Epidermal melanocyte (primary cell): ENCODE measurements around the gene CD101.

Experiments
- DNase-seq: peaks from one replicate; pipeline ENCODE4 v3.0.0; 2011; ENCODE audit warnings: low spot score; ENCODE audit not compliant: insufficient read length

The CD101 gene

DNA sequence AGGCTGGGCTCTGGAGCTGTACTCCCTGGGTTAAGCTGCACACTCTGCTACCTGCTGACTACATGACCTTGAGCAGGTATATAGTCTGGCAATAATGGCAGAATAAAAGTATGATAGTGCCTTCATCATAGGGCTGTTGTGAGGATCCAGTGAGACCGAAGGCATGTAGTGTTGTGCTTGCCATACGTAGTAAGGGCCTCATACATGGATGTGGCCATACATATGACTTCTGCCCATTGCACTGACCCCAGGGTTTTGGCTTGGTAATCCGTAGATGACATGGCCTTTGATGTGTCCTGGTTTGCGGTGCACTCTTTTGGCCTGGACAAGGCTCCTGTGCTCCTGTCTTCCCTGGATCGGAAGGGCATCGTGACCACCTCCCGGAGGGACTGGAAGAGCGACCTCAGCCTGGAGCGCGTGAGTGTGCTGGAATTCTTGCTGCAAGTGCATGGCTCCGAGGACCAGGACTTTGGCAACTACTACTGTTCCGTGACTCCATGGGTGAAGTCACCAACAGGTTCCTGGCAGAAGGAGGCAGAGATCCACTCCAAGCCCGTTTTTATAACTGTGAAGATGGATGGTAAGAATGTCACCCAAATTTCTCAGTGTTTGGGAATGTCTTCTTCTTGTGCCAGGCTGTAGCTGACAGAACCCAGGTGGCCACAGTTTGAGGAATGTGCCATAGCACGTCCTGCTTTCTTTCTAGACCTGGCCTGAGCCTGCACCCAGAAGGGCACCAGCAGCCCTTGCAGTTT, 17.0 kb upstream of the CD101 start:
- DNase-seq = no peak

DNA sequence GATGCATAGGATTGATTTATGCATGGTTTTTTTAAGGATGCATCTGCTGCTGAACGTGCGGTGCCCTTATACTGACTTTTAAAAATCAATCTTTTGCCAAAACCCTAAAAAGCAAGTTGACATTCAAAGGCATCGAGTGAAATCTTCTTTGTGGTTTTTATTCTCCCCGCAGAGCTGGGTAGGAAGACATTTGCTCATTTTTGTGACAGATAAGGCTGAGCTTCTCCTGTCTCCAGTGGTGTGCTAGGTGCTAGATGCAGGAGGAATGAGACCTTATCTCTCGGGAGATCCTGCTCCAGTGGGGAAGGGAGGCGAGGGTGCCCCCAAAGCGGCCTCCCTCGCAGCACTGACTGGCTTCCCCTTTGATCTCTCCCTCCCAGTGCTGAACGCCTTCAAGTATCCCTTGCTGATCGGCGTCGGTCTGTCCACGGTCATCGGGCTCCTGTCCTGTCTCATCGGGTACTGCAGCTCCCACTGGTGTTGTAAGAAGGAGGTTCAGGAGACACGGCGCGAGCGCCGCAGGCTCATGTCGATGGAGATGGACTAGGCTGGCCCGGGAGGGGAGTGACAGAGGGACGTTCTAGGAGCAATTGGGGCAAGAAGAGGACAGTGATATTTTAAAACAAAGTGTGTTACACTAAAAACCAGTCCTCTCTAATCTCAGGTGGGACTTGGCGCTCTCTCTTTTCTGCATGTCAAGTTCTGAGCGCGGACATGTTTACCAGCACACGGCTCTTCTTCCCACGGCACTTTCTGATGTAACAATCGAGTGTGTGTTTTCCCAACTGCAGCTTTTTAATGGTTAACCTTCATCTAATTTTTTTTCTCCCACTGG, 14.9 kb upstream of the CD101 start:
- DNase-seq = no peak

- no peak for DNase-seq
These were observed 14.4 kb upstream of the CD101 start for GRCh38 chr1:116987256-116987555.

DNA sequence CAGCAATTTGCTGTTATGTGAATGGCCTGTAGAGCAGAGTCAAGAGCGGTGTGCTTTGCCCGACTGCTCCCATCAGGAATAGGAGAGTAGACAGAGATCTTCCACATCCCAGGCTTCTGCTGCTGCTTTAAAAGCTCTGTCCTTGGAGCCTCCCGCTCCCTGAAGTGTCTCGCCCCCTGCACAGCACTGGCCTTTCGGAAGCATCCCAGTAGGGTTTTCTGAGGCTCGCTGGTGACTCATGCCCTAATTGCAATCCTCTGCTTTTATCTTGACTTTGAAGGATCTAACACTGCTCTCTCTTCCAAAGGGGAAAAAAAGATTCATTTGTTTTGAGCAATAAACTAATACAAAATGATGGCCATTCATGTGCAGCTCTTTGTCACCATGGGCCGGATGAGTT, 13.3 kb upstream of the CD101 start:
- no peak for DNase-seq

- DNase-seq = no peak
These were observed 12.7 kb upstream of the CD101 start for GRCh38 chr1:116988908-116989307.

DNA sequence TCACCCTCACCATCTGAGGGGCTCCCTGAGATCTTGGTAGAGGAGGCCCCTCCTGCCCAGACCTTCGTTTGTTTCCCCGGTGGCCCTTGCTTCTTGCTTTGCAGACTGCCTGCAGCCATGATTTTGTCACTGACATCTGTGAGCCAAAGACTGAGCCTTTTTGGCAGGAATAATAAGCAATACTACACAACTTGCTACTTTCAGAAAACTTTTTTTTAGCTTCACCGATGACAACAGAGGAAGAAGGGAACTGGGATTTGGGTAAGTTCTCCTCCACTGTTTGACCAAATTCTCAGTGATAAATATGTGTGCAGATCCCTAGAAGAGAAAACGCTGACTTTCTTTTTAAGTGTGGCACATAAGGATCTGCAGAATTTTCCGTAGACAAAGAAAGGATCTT, 11.7 kb upstream of the CD101 start:
- DNase-seq = no peak

DNA sequence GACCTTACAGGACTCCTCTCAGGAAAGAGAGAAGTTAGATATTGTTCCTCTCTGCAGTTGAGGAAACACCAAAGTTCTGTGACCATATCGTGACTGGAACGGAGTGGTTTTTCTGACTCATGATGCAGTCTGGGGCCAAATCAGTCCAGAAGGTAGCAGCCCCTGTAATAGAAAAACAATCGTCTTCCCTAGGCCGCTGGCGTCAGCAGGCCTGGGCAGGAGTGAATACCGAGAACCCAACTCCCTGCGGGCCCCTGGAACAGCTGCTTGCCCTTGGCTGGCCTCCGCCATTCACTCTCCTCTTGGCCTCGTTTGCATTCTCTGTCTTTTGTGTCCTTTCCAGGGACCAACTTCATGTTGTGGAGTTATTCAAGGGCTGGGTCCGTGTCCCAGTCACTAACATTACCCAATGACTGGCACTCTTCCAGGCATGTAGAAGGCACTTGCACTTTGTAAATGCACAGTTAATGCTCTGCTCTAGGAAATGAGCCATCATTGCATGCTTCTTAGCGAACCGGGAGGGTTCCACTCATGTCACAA, 10.9 kb upstream of the CD101 start:
- peak; percentile 25 for DNase-seq

GRCh38 chr1:116991171-116991845, 10.3 kb upstream of the CD101 start:
- DNase-seq = no peak

- no peak for DNase-seq
These were observed 9.6 kb upstream of the CD101 start for GRCh38 chr1:116991918-116992317.

- DNase-seq = no peak
These were observed 8.3 kb upstream of the CD101 start for GRCh38 chr1:116993286-116993685.

GRCh38 chr1:116994411-116994810, 7.1 kb upstream of the CD101 start:
- DNase-seq = no peak

DNA sequence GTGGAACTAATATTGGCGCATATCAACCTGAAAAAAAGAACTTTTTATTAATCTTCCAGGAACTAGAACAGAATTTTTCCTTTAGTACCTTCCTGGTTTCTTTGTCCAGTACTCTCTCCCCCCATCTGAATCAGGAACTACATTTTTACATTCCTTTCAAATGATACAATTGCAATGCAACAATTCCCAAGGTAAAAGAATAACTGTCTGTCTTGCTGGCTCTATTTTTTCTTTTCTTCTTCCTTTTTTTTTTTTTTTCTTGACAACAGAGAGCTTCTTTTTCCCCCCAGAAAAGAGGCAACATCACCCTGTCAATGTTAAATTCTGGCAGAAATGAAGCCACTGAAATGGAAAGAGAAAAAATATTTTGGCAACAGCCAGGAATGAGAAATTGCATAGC, 4.5 kb upstream of the CD101 start:
- DNase-seq = no peak

DNA sequence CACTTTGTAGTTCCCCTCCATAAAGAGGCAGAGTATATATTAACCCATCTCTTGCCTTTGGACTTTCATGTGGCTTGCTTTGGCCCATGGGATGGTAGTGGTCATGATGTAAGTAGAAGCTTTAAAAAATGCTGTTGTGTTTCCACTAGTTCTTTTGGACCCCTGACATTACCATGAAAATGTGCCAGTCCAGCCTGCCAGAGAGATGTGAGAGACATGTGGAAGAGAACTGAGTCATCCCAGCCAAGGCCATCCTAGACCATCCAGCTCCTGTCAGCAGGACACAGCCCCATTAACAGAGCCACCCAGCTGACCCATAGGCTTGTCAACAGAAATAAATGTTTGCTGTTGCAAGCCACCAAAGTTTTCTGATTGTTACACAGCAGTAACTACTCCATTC, 3.9 kb upstream of the CD101 start:
- no peak for DNase-seq

DNA sequence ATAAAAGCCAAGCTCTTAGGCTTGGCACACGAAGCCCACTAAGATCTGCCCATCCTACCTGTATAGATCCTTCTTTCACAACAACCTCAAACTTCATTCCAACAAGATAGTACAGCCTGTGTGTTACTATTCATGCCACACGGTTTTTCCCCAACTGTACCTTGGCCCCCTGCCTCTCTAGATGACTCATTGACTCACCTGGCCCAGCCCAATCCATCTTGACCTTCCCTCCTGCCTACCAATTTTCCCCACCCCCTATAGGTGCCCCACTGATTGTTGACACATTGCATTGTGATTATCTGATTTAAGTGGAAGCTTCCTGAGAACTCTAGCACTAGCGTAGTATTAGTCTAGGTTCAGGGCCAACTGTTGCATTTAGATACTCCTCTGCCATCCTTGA, 2.0 kb upstream of the CD101 start:
- no peak for DNase-seq

DNA sequence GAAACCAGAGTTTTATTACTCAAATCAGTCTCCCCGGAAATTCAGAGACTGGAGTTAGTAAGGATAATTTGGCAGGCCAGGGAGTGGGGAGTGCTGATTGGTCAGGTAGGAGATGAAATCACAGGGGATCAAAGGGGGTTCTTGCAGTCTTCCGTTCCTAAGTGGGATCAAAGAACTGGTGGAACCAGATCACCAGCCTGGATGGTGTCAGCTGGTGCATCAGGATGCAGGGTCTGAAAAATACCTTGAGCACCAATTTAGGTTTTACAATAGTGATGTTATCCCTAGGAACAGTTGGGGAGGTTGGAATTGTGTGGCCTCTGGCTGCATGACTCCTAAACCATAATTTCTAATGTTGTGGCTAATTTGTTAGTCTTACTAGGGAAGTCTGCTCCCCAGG, 1.4 kb upstream of the CD101 start:
- no peak for DNase-seq

DNA sequence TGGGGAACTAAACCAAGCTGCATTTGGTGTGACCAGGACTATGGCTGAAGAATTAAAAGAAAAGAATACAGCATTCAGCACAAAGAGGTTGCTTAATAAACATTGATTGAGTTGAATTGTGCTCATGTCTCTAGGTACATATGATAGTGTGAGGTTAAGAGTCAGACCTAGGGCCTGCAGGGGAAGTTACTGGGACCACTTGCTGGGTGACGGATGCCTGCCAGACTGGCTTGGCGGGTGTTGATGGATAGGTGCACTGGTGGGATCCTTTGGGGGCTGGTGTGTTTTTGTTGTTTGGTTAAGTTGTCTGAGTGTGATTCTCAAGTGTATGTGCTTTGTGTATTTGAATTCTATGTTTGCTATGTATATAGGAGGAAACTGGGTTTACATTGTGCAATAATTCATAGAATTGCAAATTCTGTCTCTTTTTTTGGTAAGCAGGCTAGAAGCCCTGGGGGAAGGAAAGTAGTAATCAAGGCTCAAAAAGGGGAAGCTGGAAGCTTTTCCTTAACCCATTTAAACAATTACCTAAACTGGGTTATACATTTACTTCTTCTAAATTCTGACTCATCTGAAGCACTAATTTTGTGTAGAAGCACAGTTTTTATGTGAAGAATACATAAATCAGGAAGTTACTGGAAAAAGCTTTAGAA, 1.8 kb downstream of the CD101 start:
- no peak for DNase-seq

DNA sequence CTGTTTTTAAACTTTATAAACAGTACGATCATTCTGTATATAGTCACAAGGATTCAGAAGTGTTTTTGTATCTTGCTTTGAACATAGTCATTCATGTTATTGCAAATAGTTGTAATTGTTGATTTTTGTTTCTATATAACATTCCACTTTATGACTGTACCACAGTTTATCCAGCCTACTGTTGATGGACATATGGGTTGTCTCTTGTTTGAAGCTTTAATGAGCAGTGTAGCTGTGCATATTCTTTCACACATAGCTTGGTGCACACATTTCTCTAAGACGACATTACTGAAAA, 6.1 kb downstream of the CD101 start:
- DNase-seq = no peak

DNA sequence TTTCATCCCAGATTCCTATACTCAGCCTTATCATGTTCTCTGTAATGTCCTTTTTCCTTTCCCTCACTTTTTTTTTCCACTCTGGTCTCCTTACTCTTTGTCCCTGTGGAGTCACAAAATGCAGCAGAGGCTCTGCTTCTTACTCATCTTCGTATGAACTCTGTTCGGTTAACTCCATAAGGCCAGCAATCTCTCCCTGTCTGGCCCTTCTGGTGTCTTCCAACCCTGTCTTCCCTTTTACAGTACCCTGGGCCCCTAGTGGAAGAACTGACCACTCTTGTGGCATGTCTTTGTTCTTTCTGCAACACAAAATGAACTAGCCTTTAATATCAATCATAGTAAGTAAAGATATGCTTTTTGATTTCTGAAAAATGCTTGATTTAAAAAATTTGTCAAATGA, 7.1 kb downstream of the CD101 start:
- DNase-seq = no peak

DNA sequence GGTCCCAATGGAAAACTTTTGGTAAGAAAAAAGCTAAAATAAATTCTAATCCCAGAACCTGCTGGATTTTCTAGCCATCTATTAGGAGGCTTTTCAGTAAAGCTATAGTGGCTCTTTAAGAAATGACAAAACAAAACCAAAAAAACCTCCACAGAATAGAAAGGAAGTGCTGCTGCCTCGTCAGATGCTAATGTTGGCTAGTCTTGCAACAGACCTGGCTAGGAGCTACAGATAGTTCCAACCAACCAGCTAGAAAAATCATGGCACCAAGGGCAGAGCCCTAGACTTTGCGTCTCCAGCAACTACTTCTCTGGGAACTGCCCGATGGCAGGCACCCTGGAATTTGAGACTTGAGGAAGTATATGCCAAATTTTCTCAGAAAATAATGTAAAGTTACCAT, 7.6 kb downstream of the CD101 start:
- DNase-seq = no peak

DNA sequence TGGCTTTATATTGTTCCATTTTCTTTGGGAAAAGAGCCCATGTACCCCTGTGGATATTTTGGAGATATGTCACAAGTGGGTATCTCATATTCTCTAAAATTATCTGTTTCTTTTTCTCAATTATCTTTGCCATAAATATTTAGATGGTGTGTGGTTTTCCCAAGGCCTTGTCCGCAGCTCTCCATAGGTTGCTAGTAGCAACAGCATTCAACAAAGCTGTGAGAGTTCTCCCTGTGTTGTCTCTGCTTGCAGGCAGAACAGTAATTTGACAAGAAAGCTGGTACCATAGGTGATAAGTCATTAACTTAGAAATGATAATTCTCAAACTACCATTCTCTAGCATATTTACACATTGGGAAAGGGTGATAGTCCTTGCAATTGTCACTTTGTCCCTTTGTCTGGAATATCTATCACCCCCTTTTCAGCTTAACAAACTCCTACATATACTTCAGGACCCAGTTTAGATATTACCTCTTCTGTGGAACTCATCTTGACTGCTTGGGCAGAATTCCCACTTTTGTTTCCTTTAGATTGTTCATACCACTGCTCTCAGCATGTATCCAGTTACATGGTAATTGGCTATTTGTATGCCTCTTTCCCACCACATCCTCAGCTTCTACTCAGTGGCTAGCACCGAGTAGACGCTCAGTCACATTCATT, 8.9 kb downstream of the CD101 start:
- DNase-seq = no peak

DNA sequence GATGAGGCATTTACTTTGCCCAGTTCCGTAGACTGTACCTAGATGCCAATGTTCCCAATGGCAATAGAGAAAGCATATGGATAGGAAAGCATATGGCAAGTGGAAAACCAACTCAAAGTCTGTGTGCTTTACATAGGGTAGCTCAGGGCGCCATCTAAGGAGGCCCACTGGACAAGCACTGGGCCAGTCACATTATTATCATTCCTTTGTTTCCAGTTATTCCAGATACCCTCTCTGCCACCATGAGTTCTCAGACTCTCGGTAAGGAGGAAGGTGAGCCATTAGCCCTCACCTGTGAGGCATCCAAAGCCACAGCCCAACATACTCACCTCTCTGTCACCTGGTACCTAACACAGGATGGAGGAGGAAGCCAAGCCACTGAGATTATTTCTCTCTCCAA, 9.8 kb downstream of the CD101 start:
- no peak for DNase-seq
